Ovary (tissue), 9 donors: Measurements from ENCODE around the gene KSR1. TPM values are rescaled to one million over a fixed set of nuclear protein-coding genes. Genes with fewer than 3 reads are reported as not detected.

Experiments used
- DNase-seq, 5 donors: peaks; one replicate each; pipeline ENCODE4 v3.0.0-alpha.2; 2019 to 2020
- H3K27ac ChIP-seq, 2 donors: fragments of 200-600 bp; one replicate each; pipeline versions ENCODE4 v1.5.1 to v1.8.0; 2019 to 2022
- H3K27me3 ChIP-seq: fragments of 200-600 bp; one replicate; pipeline ENCODE4 v1.8.0; 2022
- H3K36me3 ChIP-seq: fragments of 200-600 bp; sonication (generic); one replicate; pipeline ENCODE4 v1.5.1; 2019
- H3K4me1 ChIP-seq: one replicate; pipeline ENCODE4 v1.8.1; 2013; ENCODE audit warnings: mild to moderate bottlenecking, moderate library complexity; ENCODE audit not compliant: insufficient read depth
- H3K4me3 ChIP-seq: fragments of 200-600 bp; sonication (generic); one replicate; pipeline ENCODE4 v1.5.1; 2017
- H3K9me3 ChIP-seq, 2 donors: fragments of 200-600 bp in 1 of 2; sonication (generic) in 1 of 2; one replicate each; pipeline versions ENCODE4 v1.5.1 to v1.8.1; 2013 to 2019; ENCODE audit warnings: mild to moderate bottlenecking in 1 of 2, moderate library complexity in 1 of 2
- EP300 ChIP-seq: sonication (generic); formaldehyde crosslinking; IDR thresholded peaks from one replicate; pipeline ENCODE4 v1.6.1; 2017; ENCODE audit warnings: antibody characterized with exemption
- POLR2A ChIP-seq: fragments of 450-650 bp; IDR thresholded peaks from one replicate; pipeline ENCODE4 v1.6.1; 2017; ENCODE audit warnings: antibody characterized with exemption, mild to moderate bottlenecking, moderate library complexity
- WGBS, 3 donors: extraction: QIAGEN DNeasy Blood & Tissue Kit in 1 of 3; methylation state at CpG; one replicate each; pipeline versions ENCODE4 v1.1.5 to v1.1.7; 2013 to 2017; 5-methylcytosine and 5-hydroxymethylcytosine counted together
- intact Hi-C, 4 donors: fragments of 100-400 bp; cut with DNase I; formaldehyde crosslinking; loops; one replicate each; pipeline versions ENCODE4 v1.11.0 to v1.15.1; 2022 to 2023
- polyA plus RNA-seq, 2 donors: library from polyadenylated mRNA; stranded (reverse); fragments of 200-250 nt in 1 of 2; fragments of 350-450 nt in 1 of 2; fragmentation: Illumina TruSeq in 1 of 2; extraction: RNeasy Lipid Tissue Mini Kit (QIAGEN cat#74804) in 1 of 2; gene quantifications; one replicate each; pipeline ENCODE4 v1.2.3, GENCODE V29; 2013 to 2014
- total RNA-seq, 7 donors: library from RNA; depleted of rRNA in 2 of 7; stranded (reverse); fragments of >200 nt in 2 of 7; fragmentation: NEBNext Ultra II Directional in 3 of 7; extraction: Animal tissue kit (Norgen Biotek cat#: 25700) in 3 of 7; gene quantifications; one replicate each; pipeline versions ENCODE4 v1.1.0 to v1.2.4, GENCODE V29; 2016 to 2023
- TF ChIP-seq, protein P1 (sequence below), 3 donors: fragments of 450-650 bp in 2 of 3; fragments of 200-600 bp in 1 of 3; IDR thresholded peaks; one replicate each; pipeline versions ENCODE4 v1.5.1 to v1.8.0; 2016 to 2022; ENCODE audit warnings: antibody characterized with exemption in 3 of 3, mild to moderate bottlenecking in 1 of 3
- donor health status: DM: no; HTN: no; CAD: no; lungs with moderate emphysema.
- donor health status: DM: no; HTN: no; CAD: no.
- donor health status: Bipolar disorder and iron deficiency.
- donor health status: DM: yes; HTN: yes; CAD: no.
- donor health status: DM: no; HTN: no; CAD: no.
- donor health status: DM: yes; HTN: yes; CAD: no.

Gene KSR1
- total and polyA plus RNA-seq, 9 donors: 27.7 to 84.8 (median 39.5) TPM

DNA sequence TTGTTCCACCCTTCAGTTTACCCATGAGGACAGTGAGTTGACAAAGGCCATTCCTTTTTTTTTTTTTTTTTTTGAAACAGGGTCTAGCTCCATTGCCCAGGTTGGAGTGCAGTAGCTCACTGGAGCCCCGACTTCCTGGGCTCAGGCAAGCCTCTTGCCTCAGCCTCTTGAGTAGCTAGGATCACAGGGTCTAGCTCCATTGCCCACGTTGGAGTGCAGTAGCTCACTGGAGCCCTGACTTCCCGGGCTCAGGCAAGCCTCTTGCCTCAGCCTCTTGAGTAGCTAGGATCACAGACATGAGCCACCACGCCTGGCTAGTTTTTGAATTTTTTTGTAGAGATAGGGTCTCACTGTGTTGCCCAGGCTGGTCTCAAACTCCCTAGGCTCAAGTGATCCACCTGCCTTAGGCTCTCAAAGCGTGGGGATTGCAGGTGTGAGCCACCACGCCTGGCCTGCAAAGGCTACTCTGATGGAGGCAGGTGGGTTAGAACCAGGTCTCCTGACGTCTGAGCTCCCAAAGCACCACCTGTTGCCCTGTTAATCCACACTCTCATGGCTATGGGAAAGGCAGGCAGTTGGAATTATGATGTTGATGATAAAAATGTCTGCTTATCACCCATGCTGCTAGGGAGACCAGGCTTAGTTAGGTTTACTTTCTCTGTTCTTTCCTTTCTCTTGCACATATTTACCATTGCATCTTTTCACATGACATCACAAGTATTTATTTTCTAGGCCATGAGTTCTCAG, 65.2 kb downstream of the KSR1 start:
- no peak overlapping the region for H3K27ac ChIP-seq
- H3K9me3 ChIP-seq: no peaks in the 10 kb centered on the region
- H3K27me3 ChIP-seq: no peaks in the 10 kb centered on the region
- TF ChIP-seq POLR2A: no peak
- DNase-seq: no peak
- no peaks in the 10 kb centered on the region for H3K36me3 ChIP-seq
- WGBS, 3 donors: 92 to 97% (median 93%) methylated on average over 7 of the region's 7 CpGs
- intact Hi-C loops: no loop called here
- H3K4me1 ChIP-seq: peaks cover 8% of the 10 kb centered on the region
- H3K4me3 ChIP-seq: no peak overlapping the region

- H3K27ac ChIP-seq: no peak overlapping the region
- TF ChIP-seq POLR2A: no peak
- TF ChIP-seq, protein P1, sequence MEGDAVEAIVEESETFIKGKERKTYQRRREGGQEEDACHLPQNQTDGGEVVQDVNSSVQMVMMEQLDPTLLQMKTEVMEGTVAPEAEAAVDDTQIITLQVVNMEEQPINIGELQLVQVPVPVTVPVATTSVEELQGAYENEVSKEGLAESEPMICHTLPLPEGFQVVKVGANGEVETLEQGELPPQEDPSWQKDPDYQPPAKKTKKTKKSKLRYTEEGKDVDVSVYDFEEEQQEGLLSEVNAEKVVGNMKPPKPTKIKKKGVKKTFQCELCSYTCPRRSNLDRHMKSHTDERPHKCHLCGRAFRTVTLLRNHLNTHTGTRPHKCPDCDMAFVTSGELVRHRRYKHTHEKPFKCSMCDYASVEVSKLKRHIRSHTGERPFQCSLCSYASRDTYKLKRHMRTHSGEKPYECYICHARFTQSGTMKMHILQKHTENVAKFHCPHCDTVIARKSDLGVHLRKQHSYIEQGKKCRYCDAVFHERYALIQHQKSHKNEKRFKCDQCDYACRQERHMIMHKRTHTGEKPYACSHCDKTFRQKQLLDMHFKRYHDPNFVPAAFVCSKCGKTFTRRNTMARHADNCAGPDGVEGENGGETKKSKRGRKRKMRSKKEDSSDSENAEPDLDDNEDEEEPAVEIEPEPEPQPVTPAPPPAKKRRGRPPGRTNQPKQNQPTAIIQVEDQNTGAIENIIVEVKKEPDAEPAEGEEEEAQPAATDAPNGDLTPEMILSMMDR (IDR thresholded peaks at IDR 0.05): no peak
- TF ChIP-seq EP300: no peak
- H3K4me1 ChIP-seq: peaks cover 11% of the 10 kb centered on the region
- H3K9me3 ChIP-seq: no peaks in the 10 kb centered on the region
- WGBS, 3 donors: 75 to 83% (median 77%) methylated on average over 6 of the region's 6 CpGs
- intact Hi-C loops: no loop called here
- H3K27me3 ChIP-seq: no peaks in the 10 kb centered on the region
- H3K4me3 ChIP-seq: no peak overlapping the region
- H3K36me3 ChIP-seq: no peaks in the 10 kb centered on the region
- no peak for DNase-seq
These were observed 65.9 kb downstream of the KSR1 start for GRCh38 chr17:27522028-27522635.

DNA sequence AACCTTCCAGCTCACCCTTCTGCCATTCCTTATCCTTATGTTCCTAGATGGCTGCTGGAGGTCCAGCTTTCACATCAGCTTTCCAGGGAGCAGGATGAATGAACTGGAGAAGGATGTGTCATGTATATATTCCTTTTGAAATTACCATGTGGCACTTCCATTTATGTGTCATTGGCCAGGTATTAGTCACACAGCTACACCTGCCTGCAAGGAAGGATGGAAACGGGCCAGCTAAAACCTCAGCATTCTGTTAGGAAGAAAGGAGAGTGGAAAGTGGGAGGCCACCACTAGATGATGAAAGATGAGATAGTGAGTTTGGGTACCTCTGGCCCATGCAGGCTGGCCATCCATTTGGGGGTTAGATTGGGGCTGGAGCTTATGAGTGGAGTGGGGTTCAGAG, 67.5 kb downstream of the KSR1 start:
- WGBS, 3 donors: 87 to 100% (median 98%) methylated on average over 1 of the region's 1 CpG
- no peak for DNase-seq
- peaks cover 13% of the 10 kb centered on the region for H3K4me1 ChIP-seq
- H3K27me3 ChIP-seq: no peaks in the 10 kb centered on the region
- no peak overlapping the region for H3K4me3 ChIP-seq
- H3K36me3 ChIP-seq: no peaks in the 10 kb centered on the region
- H3K9me3 ChIP-seq: no peaks in the 10 kb centered on the region
- no peak for TF ChIP-seq POLR2A
- no peak for TF ChIP-seq EP300
- TF ChIP-seq, protein P1 (IDR thresholded peaks at IDR 0.05): no peak
- H3K27ac ChIP-seq: no peak overlapping the region
- intact Hi-C loops: no loop called here

DNA sequence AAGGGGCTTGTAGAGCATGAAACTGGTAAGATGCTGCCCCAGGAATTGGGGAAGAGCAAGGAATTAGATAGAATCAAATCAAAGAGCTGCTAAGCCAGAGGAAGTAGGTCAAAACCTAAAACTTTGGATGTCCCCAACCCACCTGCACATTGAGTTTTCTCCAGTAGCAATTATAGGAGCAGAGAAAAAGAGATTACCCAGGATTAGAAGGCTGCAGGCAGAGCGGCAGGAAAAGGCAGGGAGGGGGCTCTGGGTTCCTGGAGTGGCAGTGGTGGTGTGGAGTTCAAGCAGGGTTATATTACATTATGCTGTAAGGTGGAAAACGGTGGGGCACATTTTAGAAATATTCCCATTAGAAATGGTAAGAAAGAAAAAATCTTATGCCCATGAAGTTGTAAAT, 68.3 kb downstream of the KSR1 start:
- Histone ChIP-seq H3K36me3 (no peaks in the 10 kb centered on the region), H3K4me1 (peaks cover 13% of the 10 kb centered on the region), H3K27ac (no peak overlapping the region), H3K9me3 (no peaks in the 10 kb centered on the region), H3K27me3 (no peaks in the 10 kb centered on the region), H3K4me3 (no peak overlapping the region)
- 88 to 94% (median 93%) methylated on average over 2 of the region's 2 CpGs for WGBS, 3 donors
- TF ChIP-seq EP300: no peak
- TF ChIP-seq, protein P1 (IDR thresholded peaks at IDR 0.05): no peak
- no peak for TF ChIP-seq POLR2A
- intact Hi-C loops: no loop called here
- no peak for DNase-seq

GRCh38 chr17:27525316-27525715, 69.1 kb downstream of the KSR1 start:
- DNase-seq: no peak
- 51 to 76% (median 68%) methylated on average over 2 of the region's 2 CpGs for WGBS, 3 donors
- TF ChIP-seq, protein P1 (IDR thresholded peaks at IDR 0.05): no peak
- TF ChIP-seq POLR2A: no peak
- no peak for TF ChIP-seq EP300
- no peak overlapping the region for H3K4me3 ChIP-seq
- H3K27ac ChIP-seq: no peak overlapping the region
- intact Hi-C loops: no loop called here
- peaks cover 13% of the 10 kb centered on the region for H3K4me1 ChIP-seq
- no peaks in the 10 kb centered on the region for H3K9me3 ChIP-seq
- H3K27me3 ChIP-seq: no peaks in the 10 kb centered on the region
- no peaks in the 10 kb centered on the region for H3K36me3 ChIP-seq
